HCT116 (cell line): ENCODE measurements around the gene F11R.

Source experiments
- ATF3 ChIP-seq: IDR thresholded peaks from 2 replicates; pipeline ENCODE4 v1.6.1; 2012
- CTCF ChIP-seq, 3 experiments: fragments of 200-600 bp in 1 of 3; sonication (generic) in 1 of 3; IDR thresholded peaks in 2 of 3; conservative IDR thresholded peaks in 1 of 3; 2 replicates each; pipeline ENCODE4 v1.5.1; 2012 to 2017; ENCODE audit warnings: low read depth in 2 of 3, low read length in 2 of 3, antibody characterized with exemption in 1 of 3, borderline replicate concordance in 1 of 3, control low read depth in 1 of 3, mild to moderate bottlenecking in 1 of 3, mixed read lengths in 1 of 3, mixed run types in 1 of 3, moderate library complexity in 1 of 3; ENCODE audit not compliant: insufficient read depth in 1 of 3
- POLR2A ChIP-seq: IDR thresholded peaks from 2 replicates; pipeline ENCODE4 v1.7.0; 2011; ENCODE audit warnings: borderline replicate concordance; ENCODE audit not compliant: insufficient read depth, insufficient read length; ENCODE audit errors: extremely low read depth
- REST ChIP-seq: IDR thresholded peaks from 2 replicates; pipeline ENCODE4 v1.6.1; 2012; ENCODE audit warnings: low read depth
- SRF ChIP-seq: IDR thresholded peaks from 2 replicates; pipeline ENCODE4 v1.6.1; 2012; ENCODE audit warnings: low read depth

GRCh38 chr1:161047436-161048420, 26.8 kb upstream of the F11R start:
- TF ChIP-seq ATF3 = no peak
- no peak for TF ChIP-seq SRF
- no peak for TF ChIP-seq CTCF (IDR thresholded peaks at IDR 0.05 in 2 of 3, conservative IDR thresholded peaks at IDR 0.05 in 1 of 3; ENCODE audit: borderline replicate concordance in 1 of 3, insufficient read depth in 1 of 3, low read depth in 2 of 3, low read length in 2 of 3)
- no peak for TF ChIP-seq POLR2A
- TF ChIP-seq REST = no peak
